Gastrocnemius medialis (tissue), 4 donors: ENCODE data around the gene COL9A3. TPM values are rescaled to one million over a fixed set of nuclear protein-coding genes. Genes with fewer than 3 reads are reported as not detected.

Experiments used
- ATAC-seq, 2 donors: fragments of 150-250 bp; one replicate each; pipeline ENCODE4 v1.9.1; 2016
- DNase-seq, 2 donors: peaks; one replicate each; pipeline ENCODE4 v3.0.0-alpha.2; 2019
- H3K27ac ChIP-seq, 4 donors: fragments of 200-600 bp; sonication (generic); 1 replicate in 1 of 4; 2 replicates in 3 of 4; pipeline ENCODE4 v1.5.1; 2016 to 2018; ENCODE audit warnings: mild to moderate bottlenecking in 2 of 4, moderate library complexity in 1 of 4
- H3K27me3 ChIP-seq, 3 donors: fragments of 200-600 bp; sonication (generic) in 2 of 3; 1 replicate in 1 of 3; 2 replicates in 2 of 3; pipeline versions ENCODE4 v1.5.1 to v1.6.0; 2016 to 2019; ENCODE audit warnings: mild to moderate bottlenecking in 1 of 3, moderate library complexity in 1 of 3
- H3K36me3 ChIP-seq, 2 donors: fragments of 200-600 bp; sonication (generic) in 1 of 2; one replicate each; pipeline ENCODE4 v1.5.1; 2017 to 2018
- H3K4me1 ChIP-seq, 2 donors: fragments of 200-600 bp; sonication (generic) in 1 of 2; one replicate each; pipeline ENCODE4 v1.5.1; 2016 to 2017; ENCODE audit warnings: mild to moderate bottlenecking in 2 of 2
- H3K4me3 ChIP-seq, 4 donors: fragments of 200-600 bp; sonication (generic) in 3 of 4; 1 replicate in 1 of 4; 2 replicates in 3 of 4; pipeline ENCODE4 v1.5.1; 2016 to 2019; ENCODE audit warnings: mild to moderate bottlenecking in 2 of 4
- H3K9me3 ChIP-seq, 3 donors: fragments of 200-600 bp; sonication (generic) in 2 of 3; 1 replicate in 1 of 3; 2 replicates in 2 of 3; pipeline ENCODE4 v1.5.1; 2016 to 2019
- POLR2A ChIP-seq, 2 donors: fragments of 450-650 bp; IDR thresholded peaks; one replicate each; pipeline ENCODE4 v1.6.1; 2017; ENCODE audit warnings: antibody characterized with exemption in 2 of 2, mild to moderate bottlenecking in 2 of 2, moderate library complexity in 2 of 2
- in situ Hi-C, 4 donors: fragments of 200-750 bp; cut with MboI; loops; one replicate each; pipeline versions ENCODE4 v1.15.0 to v1.8.0; 2017; ENCODE audit warnings: low sequenced_read_pairs in 4 of 4
- intact Hi-C: fragments of 100-400 bp; cut with DNase I; formaldehyde crosslinking; loops from one replicate; pipeline ENCODE4 v1.15.1; 2023; ENCODE audit warnings: low total_unique reads
- total RNA-seq, 4 donors: library from RNA; depleted of rRNA; stranded (reverse); fragments of >200 nt; gene quantifications; one replicate each; pipeline versions ENCODE4 v1.1.0 to v1.2.3, GENCODE V29; 2016
- TF ChIP-seq, protein P1 (sequence below), 5 experiments: fragments of 450-650 bp in 3 of 5; fragments of 200-600 bp in 2 of 5; sonication (generic) in 2 of 5; IDR thresholded peaks in 4 of 5; conservative IDR thresholded peaks in 1 of 5; 1 replicate in 4 of 5; 2 replicates in 1 of 5; pipeline ENCODE4 v1.5.1; 2016 to 2019; ENCODE audit warnings: antibody characterized with exemption in 5 of 5, mild to moderate bottlenecking in 3 of 5, moderate library complexity in 3 of 5

COL9A3 gene
- total RNA-seq, 4 donors from 2014 or later, result 0.41 to 4.1 (median 1.6) TPM

- Histone ChIP-seq H3K4me3 (peak overlapping the region in 1 of 4 donors; percentile 37), H3K27me3 (no peaks in the 10 kb centered on the region), H3K36me3 (peaks cover 0 to 27% of the 10 kb centered on the region in 2 donors), H3K27ac (peak overlapping the region in 3 of 4 donors; percentile 92), H3K4me1 (peaks cover 23 to 38% of the 10 kb centered on the region in 2 donors), H3K9me3 (no peaks in the 10 kb centered on the region)
- no peak for ATAC-seq
- intact Hi-C loops, result loop anchor here (2.0 to 10.0 kb wide), 3 partner anchors 393 to 655 kb away; partner anchors contain the start of genes CABLES2, PSMA7, SS18L1 and YTHDF1
- no peak for DNase-seq
- in situ Hi-C loops, result loop anchor here in 1 of 4 donors (25.0 kb wide), 1 partner anchor 136 kb away; no protein-coding TSS in a partner anchor
- TF ChIP-seq, protein P1, sequence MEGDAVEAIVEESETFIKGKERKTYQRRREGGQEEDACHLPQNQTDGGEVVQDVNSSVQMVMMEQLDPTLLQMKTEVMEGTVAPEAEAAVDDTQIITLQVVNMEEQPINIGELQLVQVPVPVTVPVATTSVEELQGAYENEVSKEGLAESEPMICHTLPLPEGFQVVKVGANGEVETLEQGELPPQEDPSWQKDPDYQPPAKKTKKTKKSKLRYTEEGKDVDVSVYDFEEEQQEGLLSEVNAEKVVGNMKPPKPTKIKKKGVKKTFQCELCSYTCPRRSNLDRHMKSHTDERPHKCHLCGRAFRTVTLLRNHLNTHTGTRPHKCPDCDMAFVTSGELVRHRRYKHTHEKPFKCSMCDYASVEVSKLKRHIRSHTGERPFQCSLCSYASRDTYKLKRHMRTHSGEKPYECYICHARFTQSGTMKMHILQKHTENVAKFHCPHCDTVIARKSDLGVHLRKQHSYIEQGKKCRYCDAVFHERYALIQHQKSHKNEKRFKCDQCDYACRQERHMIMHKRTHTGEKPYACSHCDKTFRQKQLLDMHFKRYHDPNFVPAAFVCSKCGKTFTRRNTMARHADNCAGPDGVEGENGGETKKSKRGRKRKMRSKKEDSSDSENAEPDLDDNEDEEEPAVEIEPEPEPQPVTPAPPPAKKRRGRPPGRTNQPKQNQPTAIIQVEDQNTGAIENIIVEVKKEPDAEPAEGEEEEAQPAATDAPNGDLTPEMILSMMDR (IDR thresholded peaks at IDR 0.05 in 4 of 5, conservative IDR thresholded peaks at IDR 0.05 in 1 of 5), result no peak
- TF ChIP-seq POLR2A (IDR thresholded peaks at IDR 0.05), result no peak
Observed at GRCh38 chr20:62797671-62798532, 18.9 kb upstream of the COL9A3 start.

GRCh38 chr20:62799036-62799435 lies 17.8 kb upstream of the COL9A3 start:
- no peak for DNase-seq
- Histone ChIP-seq H3K36me3 (peaks cover 0 to 27% of the 10 kb centered on the region in 2 donors), H3K27ac (no peak overlapping the region), H3K4me3 (no peak overlapping the region), H3K27me3 (no peaks in the 10 kb centered on the region), H3K4me1 (peaks cover 20 to 46% of the 10 kb centered on the region in 2 donors), H3K9me3 (no peaks in the 10 kb centered on the region)
- intact Hi-C loops (loop anchor here (10.0 kb wide), 2 partner anchors 394 to 416 kb away; partner anchors contain the start of genes CABLES2 and YTHDF1), in situ Hi-C loops (loop anchor here in 1 of 4 donors (25.0 kb wide), 1 partner anchor 137 kb away; no protein-coding TSS in a partner anchor)
- no peak for TF ChIP-seq POLR2A (IDR thresholded peaks at IDR 0.05)
- TF ChIP-seq, protein P1 (IDR thresholded peaks at IDR 0.05 in 4 of 5, conservative IDR thresholded peaks at IDR 0.05 in 1 of 5), result no peak
- no peak for ATAC-seq

DNA sequence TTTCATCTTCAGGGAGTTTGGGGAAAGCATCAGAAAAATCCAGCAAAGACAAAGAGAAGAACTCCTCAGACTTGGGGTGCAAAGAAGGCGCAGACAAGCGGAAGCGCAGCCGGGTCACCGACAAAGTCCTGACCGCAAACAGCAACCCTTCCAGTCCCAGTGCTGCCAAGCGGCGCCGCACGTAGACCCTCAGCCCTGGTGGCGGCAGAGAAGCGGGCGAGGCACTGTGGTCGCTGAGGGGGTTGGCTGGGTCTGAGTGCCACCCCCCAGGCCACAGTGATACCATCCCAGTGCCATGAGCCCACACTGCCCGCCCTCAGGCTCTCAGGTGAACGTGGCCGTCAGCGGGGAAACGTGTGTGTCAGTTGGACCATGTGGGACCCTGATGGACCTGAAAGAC lies 17.4 kb upstream of the COL9A3 start:
- intact Hi-C loops, result loop anchor here (10.0 kb wide), 2 partner anchors 395 to 415 kb away; partner anchors contain the start of genes CABLES2 and YTHDF1
- peaks cover 20 to 49% of the 10 kb centered on the region in 2 donors for H3K4me1 ChIP-seq
- H3K36me3 ChIP-seq, result peaks cover 0 to 27% of the 10 kb centered on the region in 2 donors
- H3K9me3 ChIP-seq, result no peaks in the 10 kb centered on the region
- H3K27me3 ChIP-seq, result no peaks in the 10 kb centered on the region
- no peak overlapping the region for H3K27ac ChIP-seq
- TF ChIP-seq, protein P1 (IDR thresholded peaks at IDR 0.05 in 4 of 5, conservative IDR thresholded peaks at IDR 0.05 in 1 of 5), result no peak
- no peak for TF ChIP-seq POLR2A (IDR thresholded peaks at IDR 0.05)
- ATAC-seq, result no peak
- in situ Hi-C loops, result loop anchor here in 1 of 4 donors (25.0 kb wide), 1 partner anchor 137 kb away; no protein-coding TSS in a partner anchor
- no peak overlapping the region for H3K4me3 ChIP-seq
- DNase-seq, result no peak

DNA sequence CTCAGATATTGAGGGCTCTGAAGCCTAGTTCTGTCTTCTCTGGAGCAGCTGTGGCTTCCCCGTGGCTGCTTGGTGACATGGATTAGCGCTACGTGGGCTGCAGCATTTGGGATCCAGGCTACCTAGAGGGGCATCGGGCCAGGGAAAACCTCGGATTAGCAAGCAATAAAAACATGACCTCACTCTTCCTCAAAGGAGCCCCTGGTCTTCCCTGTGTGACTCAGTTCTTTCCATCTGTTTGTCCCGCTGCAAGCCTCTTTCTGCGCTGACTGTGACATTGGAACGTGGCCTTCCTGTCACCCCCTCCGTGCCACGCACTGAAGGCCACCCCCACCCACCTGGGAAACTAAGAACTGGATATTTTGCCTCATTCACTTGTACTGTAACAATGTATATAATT lies 17.0 kb upstream of the COL9A3 start:
- H3K27ac ChIP-seq, result peak overlapping the region in 1 of 4 donors; percentile 73
- TF ChIP-seq, protein P1 (IDR thresholded peaks at IDR 0.05 in 4 of 5, conservative IDR thresholded peaks at IDR 0.05 in 1 of 5), result no peak
- no peak for TF ChIP-seq POLR2A (IDR thresholded peaks at IDR 0.05)
- peaks cover 20 to 49% of the 10 kb centered on the region in 2 donors for H3K4me1 ChIP-seq
- no peaks in the 10 kb centered on the region for H3K9me3 ChIP-seq
- ATAC-seq (no peak), DNase-seq (no peak)
- no peak overlapping the region for H3K4me3 ChIP-seq
- H3K36me3 ChIP-seq, result peaks cover 0 to 27% of the 10 kb centered on the region in 2 donors
- intact Hi-C loops, result loop anchor here (10.0 kb wide), 3 partner anchors 395 to 495 kb away; partner anchors contain the start of genes ADRM1, CABLES2 and YTHDF1
- H3K27me3 ChIP-seq, result no peaks in the 10 kb centered on the region
- in situ Hi-C loops, result loop anchor here in 3 of 4 donors (10.0 to 25.0 kb wide), 3 partner anchors 125 to 295 kb away; no protein-coding TSS in a partner anchor
